Mesodermal cell (in vitro differentiated cells): ENCODE measurements around the gene LRRK1.

ENCODE experiments used
- H3K27ac ChIP-seq: 2 replicates; pipeline ENCODE4 v1.7.0; 2013; ENCODE audit warnings: mild to moderate bottlenecking, low read depth, low read length, moderate library complexity; ENCODE audit not compliant: severe bottlenecking
- H3K36me3 ChIP-seq: 2 replicates; pipeline ENCODE4 v1.7.1; 2013; ENCODE audit warnings: mild to moderate bottlenecking, low read length, moderate library complexity; ENCODE audit not compliant: control insufficient read depth, insufficient read depth
- H3K4me1 ChIP-seq: one replicate; pipeline ENCODE4 v1.7.1; 2013; ENCODE audit warnings: mild to moderate bottlenecking, low read length; ENCODE audit not compliant: insufficient read depth, control insufficient read depth, poor library complexity, severe bottlenecking
- H3K4me3 ChIP-seq: 2 replicates; pipeline ENCODE4 v1.7.0; 2013; ENCODE audit warnings: low read length, control low read depth, mild to moderate bottlenecking; ENCODE audit not compliant: insufficient read depth, poor library complexity, severe bottlenecking; ENCODE audit errors: extremely low read depth
- H3K9me3 ChIP-seq: 2 replicates; pipeline ENCODE4 v1.7.1; 2013; ENCODE audit warnings: mild to moderate bottlenecking, low read length, moderate library complexity; ENCODE audit not compliant: control insufficient read depth
- WGBS, 2 experiments: methylation state at CpG; one replicate each; pipeline ENCODE4 v1.1.5; 2013; ENCODE audit warnings: missing lambda C conversion rate in 2 of 2; ENCODE audit not compliant: insufficient coverage in 2 of 2; 5-methylcytosine and 5-hydroxymethylcytosine counted together

Gene LRRK1

DNA sequence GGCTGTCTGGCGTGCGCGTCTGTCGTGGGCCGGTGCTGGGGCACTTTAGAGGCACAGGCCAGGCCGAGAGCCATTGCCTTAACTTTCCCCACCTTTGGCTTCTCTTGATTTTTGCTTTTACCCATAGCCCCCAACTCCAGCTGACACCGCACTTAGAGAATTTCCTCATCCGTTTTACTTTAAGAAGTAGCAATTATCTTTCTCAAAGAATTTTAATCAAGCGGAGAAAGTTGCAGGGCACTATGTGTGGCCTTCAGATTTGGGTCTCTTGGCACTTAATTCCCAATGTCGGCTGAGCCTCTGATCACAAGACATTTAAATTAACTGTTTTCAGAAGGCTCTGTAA lies 38.3 kb upstream of the LRRK1 start:
- no peaks in the 10 kb centered on the region for H3K9me3 ChIP-seq
- no peaks in the 10 kb centered on the region for H3K36me3 ChIP-seq
- 54% methylated on average over 9 of the region's 10 CpGs for whole genome bisulfite sequencing, 2 experiments
- no peak overlapping the region for H3K4me3 ChIP-seq
- peaks cover 4% of the 10 kb centered on the region for H3K4me1 ChIP-seq
- no peak overlapping the region for H3K27ac ChIP-seq

DNA sequence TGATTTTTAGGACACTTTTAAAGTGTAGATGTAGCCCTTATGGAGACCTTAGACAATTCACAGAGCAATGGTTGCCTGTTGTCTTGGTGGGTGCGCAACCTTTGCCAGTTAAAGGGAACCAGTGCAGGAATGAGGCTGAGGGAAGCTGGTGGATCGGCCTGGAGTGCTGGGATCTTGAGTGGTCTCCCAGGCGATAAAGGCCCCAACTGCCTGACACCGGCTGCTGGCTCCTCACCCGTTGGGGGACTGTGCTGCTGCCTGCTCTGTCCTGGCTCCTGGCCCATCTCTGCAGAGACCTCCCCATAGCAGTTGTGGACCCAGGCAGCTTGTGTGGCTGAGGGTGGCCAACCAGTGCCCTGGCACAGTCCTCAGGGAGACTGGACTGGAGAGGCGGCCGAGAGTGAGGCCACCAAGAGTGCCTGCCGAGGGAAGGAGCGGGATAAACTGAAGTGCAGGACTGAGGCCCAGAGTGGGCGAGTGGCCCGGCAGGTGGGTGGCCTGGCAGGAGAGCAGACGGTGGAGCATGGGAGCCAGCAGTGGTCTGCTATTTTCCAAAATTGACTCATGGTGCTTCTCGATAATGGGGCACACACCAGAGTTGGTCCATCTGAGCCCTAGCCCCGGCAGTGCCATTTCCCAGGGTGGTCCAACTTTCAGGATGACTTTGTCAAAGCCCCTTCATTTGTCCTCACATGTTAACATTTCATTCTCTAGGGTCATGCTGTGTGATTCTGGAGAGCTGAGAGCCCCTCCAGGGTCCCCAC lies 37.4 kb upstream of the LRRK1 start:
- Histone ChIP-seq H3K36me3 (no peaks in the 10 kb centered on the region), H3K9me3 (no peaks in the 10 kb centered on the region), H3K27ac (no peak overlapping the region), H3K4me1 (peaks cover 4% of the 10 kb centered on the region), H3K4me3 (no peak overlapping the region)
- 92 to 93% methylated on average over 12 to 14 of the region's 14 CpGs for WGBS, 2 experiments

DNA sequence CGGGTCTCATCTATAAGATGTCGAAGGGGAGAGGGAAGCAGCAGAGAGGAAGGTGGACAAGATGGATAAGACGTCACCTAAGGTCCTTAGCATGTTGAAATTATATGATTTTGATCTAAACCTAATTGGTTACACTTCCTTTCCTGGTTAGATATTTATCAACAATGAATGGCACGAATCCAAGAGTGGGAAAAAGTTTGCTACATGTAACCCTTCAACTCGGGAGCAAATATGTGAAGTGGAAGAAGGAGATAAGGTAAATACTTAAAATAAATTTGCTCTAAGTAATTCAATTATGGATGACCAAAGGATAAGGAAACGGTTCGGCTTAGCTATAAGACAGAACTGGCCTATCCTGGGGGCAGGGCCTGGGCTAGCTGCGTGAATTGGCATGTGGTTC lies 34.0 kb upstream of the LRRK1 start:
- H3K4me1 ChIP-seq = peaks cover 14% of the 10 kb centered on the region
- 98 to 100% methylated on average over 2 to 5 of the region's 8 CpGs for WGBS, 2 experiments
- no peak overlapping the region for H3K27ac ChIP-seq

DNA sequence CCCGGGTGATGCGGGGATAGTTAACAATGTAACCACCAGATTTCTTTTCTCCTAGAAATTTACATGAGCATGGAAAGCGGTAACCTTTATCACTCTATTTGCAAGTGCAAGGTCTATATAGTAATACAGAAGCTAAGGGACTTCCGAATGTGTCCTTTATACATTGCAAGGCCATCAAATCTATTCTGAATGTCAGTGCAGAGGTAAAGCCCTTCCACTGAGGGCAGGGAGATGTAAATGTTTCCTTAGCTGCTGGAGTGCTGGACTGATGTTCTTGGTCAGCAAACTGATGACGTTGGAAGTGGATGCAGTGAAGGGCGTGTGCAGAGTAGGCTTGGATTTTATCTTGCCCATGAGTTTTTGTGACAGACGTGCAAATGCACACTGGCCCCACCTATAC lies 33.3 kb upstream of the LRRK1 start:
- Histone ChIP-seq H3K9me3 (no peaks in the 10 kb centered on the region), H3K4me3 (no peak overlapping the region), H3K36me3 (no peaks in the 10 kb centered on the region)

More for the DNA sequence above, 34.0 kb upstream of the LRRK1 start:
- Histone ChIP-seq H3K9me3 (no peaks in the 10 kb centered on the region), H3K36me3 (no peaks in the 10 kb centered on the region), H3K4me3 (no peak overlapping the region)

DNA sequence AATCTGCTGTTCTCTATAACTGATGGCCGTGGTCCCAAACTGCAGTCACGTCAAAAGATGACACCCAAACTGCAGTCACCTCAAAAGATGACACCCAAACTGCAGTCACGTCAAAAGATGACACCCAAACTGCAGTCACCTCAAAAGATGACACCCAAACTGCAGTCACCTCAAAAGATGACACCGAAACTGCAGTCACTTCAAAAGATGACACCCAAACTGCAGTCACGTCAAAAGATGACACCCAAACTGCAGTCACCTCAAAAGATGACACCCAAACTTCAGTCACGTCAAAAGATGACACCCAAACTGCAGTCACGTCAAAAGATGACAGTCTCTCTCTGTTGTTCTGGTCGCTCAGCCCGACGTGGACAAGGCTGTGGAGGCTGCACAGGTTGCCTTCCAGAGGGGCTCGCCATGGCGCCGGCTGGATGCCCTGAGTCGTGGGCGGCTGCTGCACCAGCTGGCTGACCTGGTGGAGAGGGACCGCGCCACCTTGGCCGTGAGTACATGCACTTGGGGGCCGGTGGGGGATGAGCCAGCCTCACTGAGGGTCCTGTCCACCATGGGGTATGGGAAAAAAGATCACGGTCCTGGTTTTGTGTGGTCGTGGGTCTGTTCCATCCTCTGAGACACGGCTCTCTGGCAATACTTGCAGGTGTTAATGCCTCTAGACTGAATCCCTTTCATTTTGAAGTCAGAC lies 31.8 kb upstream of the LRRK1 start:
- Histone ChIP-seq H3K9me3 (no peaks in the 10 kb centered on the region), H3K36me3 (no peaks in the 10 kb centered on the region), H3K27ac (no peak overlapping the region), H3K4me1 (peaks cover 33% of the 10 kb centered on the region), H3K4me3 (no peak overlapping the region)
- WGBS, 2 experiments = 90 to 93% methylated on average over 19 to 22 of the region's 22 CpGs

More for the DNA sequence above, 33.3 kb upstream of the LRRK1 start:
- Histone ChIP-seq H3K27ac (no peak overlapping the region), H3K4me1 (peaks cover 21% of the 10 kb centered on the region)
- WGBS, 2 experiments = 80 to 86% methylated on average over 1 to 5 of the region's 7 CpGs

DNA sequence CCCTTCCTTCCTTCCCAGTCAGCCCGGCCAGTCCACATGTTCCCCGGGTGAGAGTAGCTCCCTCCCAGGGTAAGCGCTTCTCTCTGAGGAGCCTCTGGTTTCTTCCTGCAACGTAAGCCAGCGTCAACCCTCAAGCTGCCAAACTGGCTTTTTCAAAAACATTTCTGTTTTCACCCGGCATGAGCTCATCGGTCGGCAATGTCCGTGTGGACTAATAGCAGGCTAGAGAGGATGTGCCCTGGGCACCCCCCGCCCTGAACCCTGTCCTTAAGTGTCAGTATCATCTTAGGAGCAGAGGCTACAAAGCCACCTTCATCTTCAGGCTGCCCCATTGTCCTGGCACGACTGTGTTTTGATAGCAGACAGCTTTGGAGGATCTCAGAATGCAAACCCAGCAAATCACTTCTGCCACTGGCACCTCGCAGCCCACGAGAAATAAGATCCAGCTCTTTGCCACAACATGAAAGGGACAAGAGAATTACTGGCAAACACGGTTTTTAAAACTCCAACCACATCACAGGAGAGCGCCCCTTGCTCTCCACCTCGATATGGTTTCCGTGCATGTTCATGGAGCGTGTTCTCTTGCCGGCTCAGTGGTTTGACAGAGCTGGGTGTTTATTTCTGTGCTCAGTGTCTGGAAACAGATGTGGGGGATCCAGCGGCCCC lies 29.6 kb upstream of the LRRK1 start:
- H3K4me1 ChIP-seq = peaks cover 33% of the 10 kb centered on the region
- H3K27ac ChIP-seq = peak overlapping the region; percentile 53
- no peaks in the 10 kb centered on the region for H3K9me3 ChIP-seq
- 66 to 86% methylated on average over 15 to 18 of the region's 20 CpGs for WGBS, 2 experiments
- no peak overlapping the region for H3K4me3 ChIP-seq
- H3K36me3 ChIP-seq = no peaks in the 10 kb centered on the region

DNA sequence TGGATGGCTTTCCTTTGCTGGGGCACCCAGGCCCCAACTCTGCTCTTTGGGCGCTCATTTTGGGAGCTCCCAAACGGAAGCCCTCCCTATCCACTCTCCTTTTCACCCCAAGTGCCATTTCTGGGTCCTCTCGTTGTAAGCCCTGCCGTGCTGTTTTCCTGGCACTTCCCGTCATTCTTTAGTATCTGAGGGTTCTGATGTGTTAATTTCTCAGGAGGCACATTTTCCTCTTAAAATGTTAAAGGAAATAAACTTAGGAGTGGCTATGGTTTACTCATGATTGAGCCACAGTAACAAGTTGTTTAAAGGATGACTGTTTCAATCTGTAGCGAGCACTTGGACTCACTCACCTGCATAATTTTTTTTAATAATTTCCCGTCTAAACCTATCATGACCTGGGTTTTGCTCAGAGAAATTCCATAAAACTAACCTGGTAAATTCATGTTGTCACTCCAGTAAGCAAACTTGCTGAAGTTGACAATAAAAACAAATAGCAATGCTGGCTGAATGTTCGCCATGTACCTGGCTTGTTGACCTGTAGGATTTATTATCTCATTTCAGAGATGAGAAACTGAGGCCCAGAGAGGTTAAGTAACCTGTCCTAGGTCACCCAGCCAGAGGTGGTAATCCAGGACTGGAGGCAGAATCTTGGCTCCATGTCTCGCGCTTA lies 29.0 kb upstream of the LRRK1 start:
- Histone ChIP-seq H3K4me1 (peaks cover 33% of the 10 kb centered on the region), H3K27ac (no peak overlapping the region), H3K9me3 (no peaks in the 10 kb centered on the region), H3K36me3 (no peaks in the 10 kb centered on the region), H3K4me3 (no peak overlapping the region)
- WGBS, 2 experiments = 83 to 85% methylated on average over 7 to 8 of the region's 10 CpGs

DNA sequence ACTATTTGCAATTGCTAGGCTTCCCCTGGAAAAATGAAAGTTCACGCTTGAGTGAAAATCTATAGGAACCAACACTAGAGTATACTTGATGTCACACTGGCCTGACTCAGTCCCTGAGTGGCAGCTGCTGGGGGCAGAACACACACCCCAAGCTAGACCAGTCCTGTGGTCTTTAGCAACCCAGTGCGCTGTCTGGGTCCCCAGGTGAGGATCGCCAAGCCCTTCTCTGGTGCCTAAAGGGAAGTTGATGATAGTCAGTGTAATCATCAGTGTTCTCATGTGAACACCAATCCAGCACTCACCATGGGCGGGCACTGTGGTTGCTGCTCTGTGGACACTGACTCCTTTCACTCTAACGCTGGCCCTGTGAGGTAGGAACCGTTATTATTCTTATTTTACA lies 28.3 kb upstream of the LRRK1 start:
- WGBS, 2 experiments = 93 to 94% methylated on average over 4 to 5 of the region's 6 CpGs
- H3K27ac ChIP-seq = no peak overlapping the region
- no peaks in the 10 kb centered on the region for H3K36me3 ChIP-seq

DNA sequence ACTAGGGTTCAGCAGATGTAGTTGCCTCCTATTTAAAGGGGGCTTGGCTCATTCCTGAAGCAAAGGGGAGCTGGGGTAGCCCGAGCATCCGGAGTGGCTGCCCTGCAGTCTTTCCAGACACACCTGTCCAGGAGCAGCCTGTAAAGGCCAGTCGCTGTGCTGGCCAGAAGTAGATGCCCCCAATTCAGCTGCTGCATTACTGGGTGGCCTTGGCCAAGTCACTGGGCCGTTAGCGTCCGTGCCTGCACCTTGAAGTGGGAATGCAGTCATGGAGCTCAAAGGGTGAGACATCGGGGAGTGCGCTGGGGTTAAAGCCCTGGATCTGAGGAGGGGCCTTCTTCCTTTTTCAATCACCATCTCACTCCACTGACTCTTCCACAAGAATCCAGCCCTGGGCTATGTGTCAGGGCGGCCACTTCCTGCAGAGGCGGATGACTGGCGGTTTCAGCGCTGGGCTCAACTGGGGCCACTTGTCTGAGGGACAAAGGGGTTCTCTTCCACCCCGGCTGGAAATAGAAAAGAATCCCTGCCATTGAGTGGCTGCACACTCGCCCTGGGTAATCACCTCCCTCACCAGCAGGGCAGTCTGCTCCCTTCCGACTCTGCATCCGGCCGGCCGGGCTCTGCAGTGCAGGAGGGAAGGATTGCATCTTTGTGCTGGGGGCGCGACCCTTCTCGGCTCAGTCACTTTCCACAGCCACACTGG lies 27.7 kb upstream of the LRRK1 start:
- Histone ChIP-seq H3K9me3 (no peaks in the 10 kb centered on the region), H3K36me3 (no peaks in the 10 kb centered on the region), H3K27ac (peak overlapping the region; percentile 10), H3K4me1 (peaks cover 33% of the 10 kb centered on the region), H3K4me3 (no peak overlapping the region)
- 65 to 72% methylated on average over 17 to 18 of the region's 21 CpGs for WGBS, 2 experiments

More for the DNA sequence above, 28.3 kb upstream of the LRRK1 start:
- Histone ChIP-seq H3K4me3 (no peak overlapping the region), H3K9me3 (no peaks in the 10 kb centered on the region), H3K4me1 (peaks cover 33% of the 10 kb centered on the region)

DNA sequence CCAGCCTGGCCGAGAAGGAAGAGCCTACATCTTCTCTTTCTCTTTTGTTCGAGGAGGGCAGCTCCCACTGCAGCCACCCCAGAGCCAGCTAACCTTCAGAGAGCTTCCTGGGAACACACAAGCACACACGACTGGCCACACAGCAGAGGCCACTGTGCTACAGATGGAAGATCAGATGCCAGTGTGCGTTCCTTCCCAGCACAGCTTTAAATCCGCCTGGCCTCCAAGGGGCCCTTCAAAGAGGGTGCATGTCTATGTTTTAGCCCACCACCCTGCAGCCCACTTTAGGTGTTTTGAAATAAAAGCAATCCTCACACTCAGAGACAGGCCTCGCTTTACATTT lies 27.2 kb upstream of the LRRK1 start:
- Histone ChIP-seq H3K4me3 (no peak overlapping the region), H3K4me1 (peaks cover 33% of the 10 kb centered on the region), H3K27ac (peak overlapping the region; percentile 4), H3K36me3 (no peaks in the 10 kb centered on the region), H3K9me3 (no peaks in the 10 kb centered on the region)
- WGBS, 2 experiments = 71 to 83% methylated on average over 3 to 4 of the region's 6 CpGs
